Esophagus squamous epithelium (tissue), 4 donors: ENCODE measurements around the gene EED.

Experiments used
- CTCF ChIP-seq, 6 experiments: fragments of 450-650 bp in 4 of 6; fragments of 200-600 bp in 2 of 6; sonication (generic) in 2 of 6; IDR thresholded peaks; one replicate each; pipeline ENCODE4 v1.5.1; 2016 to 2019; ENCODE audit warnings: antibody characterized with exemption in 6 of 6, mild to moderate bottlenecking in 4 of 6, moderate library complexity in 4 of 6
- POLR2A ChIP-seq, 4 donors: fragments of 450-650 bp; IDR thresholded peaks; one replicate each; pipeline ENCODE4 v1.6.1; 2017; ENCODE audit warnings: antibody characterized with exemption in 4 of 4, mild to moderate bottlenecking in 4 of 4, moderate library complexity in 3 of 4

GRCh38 chr11:86313793-86314192 is 69.2 kb downstream of the EED start:
- TF ChIP-seq POLR2A (IDR thresholded peaks at IDR 0.05) (no peak), CTCF (IDR thresholded peaks at IDR 0.05) (no peak)
